GM12878 (cell line): Measurements from ENCODE around the gene NTPCR. TPM values are rescaled to one million over a fixed set of nuclear protein-coding genes. Genes with fewer than 3 reads are reported as not detected.

ENCODE experiments used
- ATAC-seq: fragments of 200-7000 bp; cut with Tn5 transposase; 3 replicates; pipeline ENCODE4 v1.9.1; 2020; ENCODE audit warnings: mild to moderate bottlenecking, moderate library complexity
- BruUV-seq: library from RNA; stranded (reverse); fragments of 400-500 nt; replicated peaks from 2 replicates; lab custom pipeline; 2021; lab: Mats Ljungman, UMichigan
- CTCF ChIA-PET: fragments of 300-600 bp; sonication (Branson Sonifier 250); formaldehyde crosslinking; extraction: SDS; loops from one replicate; lab custom pipeline; 2021; ENCODE audit warnings: inconsistent platforms; lab: Yijun Ruan, JAX
- POLR2A ChIA-PET: fragments of 350-600 bp; formaldehyde crosslinking; extraction: SDS; loops from one replicate; lab custom pipeline; 2021; ENCODE audit warnings: inconsistent platforms; lab: Charles Lee
- RAD21 ChIA-PET: fragments of 300-600 bp; sonication (Branson Sonifier 250); formaldehyde crosslinking; loops from one replicate; lab custom pipeline; 2023; ENCODE audit warnings: antibody characterized with exemption; ENCODE audit not compliant: unreplicated experiment; lab: Charles Lee
- SMC1A ChIA-PET: fragments of 300-600 bp; sonication (Branson Sonifier 250); formaldehyde crosslinking; loops from one replicate; lab custom pipeline; 2023; ENCODE audit not compliant: unreplicated experiment, uncharacterized antibody; lab: Charles Lee
- DNase-seq: peaks from one replicate; pipeline ENCODE4 v3.0.0-alpha.2; 2011; ENCODE audit warnings: low read depth, low spot score
- FAIRE-seq: peaks from 3 replicates; lab custom pipeline; 2011; peaks lifted over from hg19 to GRCh38; lab: Jason Lieb, UNC
- H2AFZ ChIP-seq: 2 replicates; pipeline ENCODE4 v1.6.0; 2011; ENCODE audit warnings: low read depth, low read length, control low read depth; ENCODE audit not compliant: control insufficient read depth
- H3K27ac ChIP-seq: 2 replicates; pipeline ENCODE4 v1.5.1; 2011; ENCODE audit warnings: control low read depth; ENCODE audit not compliant: control insufficient read depth, insufficient read depth
- H3K27me3 ChIP-seq, 2 experiments: replicated peaks in 1 of 2; 2 replicates each; pipeline versions ENCODE4 v1.6.0 to v1.6.1; 2011; ENCODE audit warnings: low read length in 1 of 2; ENCODE audit not compliant: control insufficient read depth in 2 of 2, insufficient read depth in 2 of 2
- H3K36me3 ChIP-seq, 2 experiments: 2 replicates each; pipeline ENCODE4 v1.5.1; 2011; ENCODE audit warnings: low read length in 1 of 2; ENCODE audit not compliant: control insufficient read depth in 2 of 2, insufficient read depth in 2 of 2
- H3K4me1 ChIP-seq: 2 replicates; pipeline ENCODE4 v1.6.1; 2011; ENCODE audit warnings: mild to moderate bottlenecking, low read length, moderate library complexity, mixed read lengths; ENCODE audit not compliant: control insufficient read depth, insufficient read depth
- H3K4me2 ChIP-seq: 2 replicates; pipeline ENCODE4 v1.6.0; 2011; ENCODE audit warnings: control low read depth; ENCODE audit not compliant: control insufficient read depth, insufficient read depth
- H3K4me3 ChIP-seq: fragments of 200-600 bp; sonication (generic); 2 replicates; pipeline ENCODE4 v1.5.1; 2016
- H3K79me2 ChIP-seq: 2 replicates; pipeline ENCODE4 v1.6.0; 2011; ENCODE audit warnings: low read length; ENCODE audit not compliant: control insufficient read depth, insufficient read depth
- H3K9ac ChIP-seq: 2 replicates; pipeline ENCODE4 v1.8.0; 2011; ENCODE audit warnings: low read length, control low read depth, mixed read lengths; ENCODE audit not compliant: control insufficient read depth, insufficient read depth
- H3K9me3 ChIP-seq: replicated peaks from 3 replicates; pipeline ENCODE4 v1.5.1; 2011; ENCODE audit warnings: mild to moderate bottlenecking, low read length; ENCODE audit not compliant: control insufficient read depth, insufficient read depth
- H4K20me1 ChIP-seq: 2 replicates; pipeline ENCODE4 v1.6.0; 2011; ENCODE audit not compliant: control insufficient read depth, insufficient read depth
- ATF3 ChIP-seq: IDR thresholded peaks from 2 replicates; pipeline ENCODE4 v1.6.1; 2011; ENCODE audit warnings: low read depth, mild to moderate bottlenecking, low read length, moderate library complexity, borderline replicate concordance; ENCODE audit errors: extremely low read depth
- CHD2 ChIP-seq: IDR thresholded peaks from 2 replicates; pipeline ENCODE4 v1.6.1; 2011; ENCODE audit warnings: low read depth, low read length, improper control_type of control experiment, borderline replicate concordance
- FOXM1 ChIP-seq: IDR thresholded peaks from 2 replicates; pipeline ENCODE4 v1.6.1; 2012; ENCODE audit warnings: low read depth, mild to moderate bottlenecking, inconsistent platforms, low read length, moderate library complexity
- HCFC1 ChIP-seq: fragments of 150-350 bp; IDR thresholded peaks from 2 replicates; pipeline ENCODE4 v1.6.1; 2014; ENCODE audit warnings: low read length
- MEF2B ChIP-seq: fragments of 450-650 bp; IDR thresholded peaks from 2 replicates; pipeline ENCODE4 v1.6.1; 2018; ENCODE audit warnings: mild to moderate bottlenecking, moderate library complexity; ENCODE audit not compliant: partially characterized antibody, poor library complexity, severe bottlenecking
- MTA3 ChIP-seq: IDR thresholded peaks from 2 replicates; pipeline ENCODE4 v1.6.1; 2012; ENCODE audit warnings: low read length, inconsistent platforms, borderline replicate concordance
- NFXL1 ChIP-seq: fragments of 450-650 bp; IDR thresholded peaks from 2 replicates; pipeline ENCODE4 v1.6.1; 2017; ENCODE audit warnings: antibody characterized with exemption, mild to moderate bottlenecking, borderline replicate concordance
- NR2F1 ChIP-seq: fragments of 450-650 bp; conservative IDR thresholded peaks from 2 replicates; pipeline ENCODE4 v1.6.1; 2017; ENCODE audit warnings: mild to moderate bottlenecking
- RELB ChIP-seq: fragments of 450-650 bp; IDR thresholded peaks from 2 replicates; pipeline ENCODE4 v1.6.1; 2017; ENCODE audit warnings: low read depth, mild to moderate bottlenecking, moderate library complexity
- RFX5 ChIP-seq: IDR thresholded peaks from 2 replicates; pipeline ENCODE4 v1.6.1; 2011; ENCODE audit warnings: low read depth, low read length, improper control_type of control experiment
- ZBTB4 ChIP-seq: fragments of 450-650 bp; formaldehyde crosslinking; IDR thresholded peaks from 2 replicates; pipeline ENCODE4 v1.4.0; 2022; ENCODE audit warnings: mild to moderate bottlenecking, moderate library complexity
- ZZZ3 ChIP-seq: IDR thresholded peaks from 2 replicates; pipeline ENCODE4 v1.6.1; 2011; ENCODE audit warnings: low read depth; ENCODE audit not compliant: control insufficient read depth, insufficient read length
- WGBS: methylation state at CpG from one replicate; pipeline ENCODE4 v1.1.6; 2016; ENCODE audit warnings: low lambda C conversion rate; ENCODE audit not compliant: insufficient replicate concordance, insufficient coverage; ENCODE audit errors: missing lambda C conversion rate; 5-methylcytosine and 5-hydroxymethylcytosine counted together
- in situ Hi-C: fragments of 300-500 bp; cut with MboI; formaldehyde crosslinking; loops from 9 replicates; pipeline ENCODE4 v1.14.3; 2018; ENCODE audit warnings: mixed read lengths
- intact Hi-C: fragments of 100-400 bp; cut with micrococcal nuclease; formaldehyde crosslinking; loops from one replicate; pipeline ENCODE4 v1.14.2; 2022; ENCODE audit not compliant: unreplicated experiment
- polyA plus RNA-seq, 11 experiments: library from polyadenylated mRNA; depleted of rRNA in 4 of 11; unstranded in 6 of 11; stranded (reverse) in 5 of 11; fragments of >200 nt; fragmentation: Nextera tagmentation in 4 of 11; fragmentation: Illumina TruSeq in 1 of 11; extraction: Ambion mirVana in 4 of 11; extraction: Trizol in 1 of 11; gene quantifications; 1 replicate in 1 of 11; 2 replicates in 10 of 11; pipeline versions ENCODE4 v1.2.1 to v1.2.3, GENCODE V29; 2011 to 2016; ENCODE audit warnings: inconsistent platforms in 2 of 11, missing spikeins in 2 of 11, low read depth in 1 of 11
- total RNA-seq, 4 experiments: library from RNA; depleted of rRNA in 3 of 4; stranded (reverse); fragments of >200 nt in 3 of 4; fragmentation: Illumina TruSeq in 1 of 4; extraction: Trizol in 1 of 4; gene quantifications; 2 replicates each; pipeline versions ENCODE4 v1.2.1 to v1.2.3, GENCODE V29; 2013 to 2021
- TF ChIP-seq, protein P1 (sequence below): IDR thresholded peaks from 2 replicates; pipeline ENCODE4 v1.6.1; 2011; ENCODE audit warnings: mild to moderate bottlenecking, low read depth, low read length, moderate library complexity; ENCODE audit not compliant: insufficient replicate concordance

NTPCR gene
- total and polyA plus RNA-seq, 10 of the 15 experiments (the other 5 are each of a cell fraction or from before 2014, with no cell fraction given) = 25.4 to 109 (median 56.6) TPM

- Histone ChIP-seq H3K27ac (no peak overlapping the region), H3K9ac (no peak overlapping the region), H3K27me3 (no peaks in the 10 kb centered on the region), H4K20me1 (no peaks in the 10 kb centered on the region), H3K4me1 (peaks cover 4% of the 10 kb centered on the region), H3K4me3 (no peak overlapping the region), H3K4me2 (no peak overlapping the region), H3K79me2 (no peaks in the 10 kb centered on the region), H3K9me3 (no peaks in the 10 kb centered on the region), H3K36me3 (peaks cover 0 to 4% of the 10 kb centered on the region in 2 experiments; a peak in 2 of 4 replicates), H2AFZ (no peak overlapping the region)
- ChIA-PET RAD21 (no interaction called here), POLR2A (interaction anchor here (0.7 kb wide), 1 partner anchor 30 kb away, joined by 3 read pairs; no protein-coding TSS in a partner anchor), SMC1A (no interaction called here), CTCF (no interaction called here)
- ATAC-seq (no peak), DNase-seq (no peak), FAIRE-seq (no peak)
- intact Hi-C loops (no loop called here), in situ Hi-C loops (no loop called here)
- BruUV-seq = no TSS peak
- 81% methylated on average over 13 of the region's 13 CpGs for WGBS
- no peak for TF ChIP-seq NFXL1
- no peak for TF ChIP-seq FOXM1
- TF ChIP-seq RFX5 = no peak
- no peak for TF ChIP-seq CHD2
- no peak for TF ChIP-seq MEF2B
- no peak for TF ChIP-seq ATF3
- TF ChIP-seq HCFC1 = no peak
- TF ChIP-seq MTA3 = no peak
- TF ChIP-seq RELB = no peak
- TF ChIP-seq, protein P1, sequence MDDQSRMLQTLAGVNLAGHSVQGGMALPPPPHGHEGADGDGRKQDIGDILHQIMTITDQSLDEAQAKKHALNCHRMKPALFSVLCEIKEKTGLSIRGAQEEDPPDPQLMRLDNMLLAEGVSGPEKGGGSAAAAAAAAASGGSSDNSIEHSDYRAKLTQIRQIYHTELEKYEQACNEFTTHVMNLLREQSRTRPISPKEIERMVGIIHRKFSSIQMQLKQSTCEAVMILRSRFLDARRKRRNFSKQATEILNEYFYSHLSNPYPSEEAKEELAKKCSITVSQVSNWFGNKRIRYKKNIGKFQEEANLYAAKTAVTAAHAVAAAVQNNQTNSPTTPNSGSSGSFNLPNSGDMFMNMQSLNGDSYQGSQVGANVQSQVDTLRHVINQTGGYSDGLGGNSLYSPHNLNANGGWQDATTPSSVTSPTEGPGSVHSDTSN = no peak
- TF ChIP-seq ZBTB4 (CRISPR knock-in tag) = no peak
- no peak for TF ChIP-seq ZZZ3
- TF ChIP-seq NR2F1 = no peak
Measured at GRCh38 chr1:232982238-232982944, 32.0 kb downstream of the NTPCR start.
